GM12864 (cell line): ENCODE results near the gene ASNSD1.
"Not testable (repeated sequence)": the region's sequence is repeated elsewhere in the genome, so short reads cannot be mapped to it uniquely, and the experiment has no call there.

Experiments
- DNase-seq: peaks from one replicate; pipeline ENCODE4 v3.0.0-alpha.2; 2011; ENCODE audit warnings: low read depth
- H3K4me3 ChIP-seq: 2 replicates; pipeline ENCODE4 v1.5.1; 2011; ENCODE audit warnings: mild to moderate bottlenecking, low read depth, low read length, control low read depth
- CTCF ChIP-seq: IDR thresholded peaks from 2 replicates; pipeline ENCODE4 v1.5.1; 2011; ENCODE audit warnings: low read depth, mild to moderate bottlenecking, moderate library complexity, low read length, control low read depth, inconsistent platforms; ENCODE audit errors: missing control alignments

The ASNSD1 gene

DNA sequence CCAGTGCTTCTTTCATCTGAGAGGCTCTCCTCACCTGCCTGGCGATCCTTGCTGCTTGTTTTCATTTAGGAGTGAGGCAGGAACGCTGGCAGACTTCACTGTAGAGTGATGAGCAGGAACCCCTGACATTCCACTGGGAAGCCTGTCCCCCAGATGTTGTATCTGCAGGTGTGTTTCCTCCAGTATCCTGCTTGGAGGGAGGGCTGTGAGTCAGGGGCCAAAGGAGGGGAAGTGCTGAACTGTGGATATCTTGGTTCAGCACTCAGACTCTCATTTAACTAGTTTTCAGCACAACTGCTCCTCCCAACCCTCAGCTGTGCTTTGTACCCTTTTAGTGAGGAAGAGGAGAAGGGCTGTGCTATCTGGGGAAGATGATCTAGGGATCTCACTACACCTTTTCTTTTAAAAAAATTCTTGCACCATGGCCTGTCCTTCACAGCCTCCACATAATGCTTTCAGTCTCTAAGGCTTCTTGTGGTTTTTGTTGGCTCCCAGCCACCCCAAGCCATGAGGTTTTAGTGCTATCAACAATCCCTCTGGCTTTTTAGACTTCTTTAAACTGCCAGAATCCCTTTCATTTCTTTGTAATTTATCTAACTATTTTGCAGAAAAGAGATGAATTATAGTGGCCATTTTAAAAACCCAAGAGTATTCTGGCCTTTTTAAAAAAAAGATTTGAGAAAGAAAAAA, 24.4 kb downstream of the ASNSD1 start:
- H3K4me3 ChIP-seq: no peak overlapping the region
- no peak for TF ChIP-seq CTCF
- DNase-seq: no peak

- H3K4me3 ChIP-seq, DNase-seq: not testable (repeated sequence)
These were observed 26.5 kb downstream of the ASNSD1 start for GRCh38 chr2:189687796-189688195.

DNA sequence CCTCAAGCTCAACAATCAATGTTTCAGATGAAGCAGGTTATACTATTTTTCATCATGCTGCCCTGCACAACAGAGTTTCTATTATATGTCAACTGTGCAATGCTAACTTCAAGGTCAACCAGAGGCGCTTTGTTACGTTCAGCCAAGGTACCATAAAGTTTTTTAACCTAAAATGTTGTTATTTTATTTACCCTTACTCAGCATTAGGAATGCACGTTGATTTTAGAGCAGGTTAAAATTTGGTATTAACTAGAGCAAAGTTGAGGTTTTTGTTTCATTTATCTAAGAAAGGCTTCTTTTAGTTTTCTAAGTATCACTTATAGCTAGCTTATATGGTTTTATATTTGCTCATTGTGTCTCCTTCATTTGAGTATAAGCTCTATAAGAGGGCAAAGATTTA, 35.0 kb downstream of the ASNSD1 start:
- no peak for TF ChIP-seq CTCF
- DNase-seq: no peak
- H3K4me3 ChIP-seq: no peak overlapping the region

DNA sequence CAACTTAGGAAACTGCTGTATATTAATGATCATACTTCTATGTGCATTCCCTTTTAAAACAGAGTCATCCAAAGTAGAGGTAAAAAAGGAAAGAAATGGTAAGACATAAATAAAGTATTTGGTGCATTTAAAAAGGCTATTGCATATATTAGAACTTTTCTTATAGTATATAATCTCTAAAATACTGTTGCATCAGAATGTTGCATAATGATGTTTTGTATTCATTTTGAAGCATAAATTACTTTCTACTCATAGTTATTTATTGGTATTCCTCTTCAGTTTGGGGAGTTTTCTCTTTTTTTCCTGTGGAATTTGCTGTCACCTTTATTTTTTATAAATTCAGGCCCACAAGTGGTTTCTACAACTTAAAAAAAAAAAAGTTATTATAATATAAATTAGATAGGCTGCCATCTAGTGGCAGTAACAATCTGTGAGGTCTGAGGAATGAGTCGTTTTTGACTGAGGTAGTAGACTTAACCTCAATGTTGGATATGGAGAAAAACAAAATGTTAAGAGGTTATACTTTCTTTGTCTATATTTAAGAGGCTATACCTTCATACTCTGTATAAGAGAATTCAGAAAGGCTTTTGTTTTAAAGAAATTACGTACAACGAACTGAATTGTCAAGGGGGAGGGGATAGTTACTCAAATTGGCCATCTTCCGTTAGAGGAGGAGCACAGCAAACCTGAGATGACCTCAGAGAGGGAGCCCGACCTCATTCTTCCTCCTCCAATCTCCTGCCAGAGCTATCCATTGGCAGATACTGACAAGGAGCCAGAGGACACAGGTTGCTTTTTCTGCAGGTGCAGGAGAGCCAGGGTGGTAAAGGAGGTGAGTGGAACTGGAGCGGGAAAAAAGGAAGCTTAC, 37.0 kb downstream of the ASNSD1 start:
- DNase-seq: no peak
- H3K4me3 ChIP-seq: no peak overlapping the region
- TF ChIP-seq CTCF: peak; percentile 17

DNA sequence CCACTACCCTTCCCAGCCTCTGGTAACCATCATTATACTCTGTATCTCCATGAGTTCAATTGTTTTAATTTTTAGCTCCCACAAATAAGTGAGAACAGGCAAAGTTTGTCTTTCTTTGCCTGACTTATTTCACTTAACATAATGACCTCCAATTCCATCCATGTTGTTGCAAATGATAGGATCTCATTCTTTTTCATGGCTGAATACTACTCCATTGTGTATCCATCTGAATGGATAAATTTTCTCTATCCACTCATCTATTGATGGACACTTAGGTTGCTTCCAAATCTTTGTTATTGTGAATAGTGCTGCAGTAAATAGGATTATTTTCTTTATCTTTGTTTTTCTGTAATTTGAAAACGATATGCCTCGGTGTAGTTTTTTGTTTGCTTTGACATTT, 39.4 kb downstream of the ASNSD1 start:
- TF ChIP-seq CTCF: no peak
- no peak for DNase-seq

DNA sequence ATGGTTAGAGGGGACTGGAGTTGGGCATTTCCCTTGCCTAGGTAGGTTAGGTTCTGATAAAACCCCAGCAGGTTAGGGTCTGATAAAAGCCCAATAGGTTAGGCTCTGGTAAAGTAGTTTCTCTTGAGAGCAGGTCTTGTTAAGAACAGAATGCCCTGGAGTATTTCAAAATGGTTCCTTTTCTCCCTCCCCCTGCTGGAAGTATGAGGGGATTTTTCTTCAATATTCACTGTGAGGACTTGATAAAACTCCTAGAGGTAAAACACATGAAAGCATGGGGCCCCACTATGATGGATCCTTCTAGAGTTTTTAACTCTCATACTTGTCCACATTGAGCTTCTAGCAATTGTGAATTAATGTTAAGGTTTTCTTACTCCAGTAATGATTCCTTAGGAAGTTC, 40.8 kb downstream of the ASNSD1 start:
- TF ChIP-seq CTCF: no peak
- no peak for DNase-seq

More for the DNA sequence above, 39.4 kb downstream of the ASNSD1 start:
- H3K4me3 ChIP-seq: no peak overlapping the region

DNA sequence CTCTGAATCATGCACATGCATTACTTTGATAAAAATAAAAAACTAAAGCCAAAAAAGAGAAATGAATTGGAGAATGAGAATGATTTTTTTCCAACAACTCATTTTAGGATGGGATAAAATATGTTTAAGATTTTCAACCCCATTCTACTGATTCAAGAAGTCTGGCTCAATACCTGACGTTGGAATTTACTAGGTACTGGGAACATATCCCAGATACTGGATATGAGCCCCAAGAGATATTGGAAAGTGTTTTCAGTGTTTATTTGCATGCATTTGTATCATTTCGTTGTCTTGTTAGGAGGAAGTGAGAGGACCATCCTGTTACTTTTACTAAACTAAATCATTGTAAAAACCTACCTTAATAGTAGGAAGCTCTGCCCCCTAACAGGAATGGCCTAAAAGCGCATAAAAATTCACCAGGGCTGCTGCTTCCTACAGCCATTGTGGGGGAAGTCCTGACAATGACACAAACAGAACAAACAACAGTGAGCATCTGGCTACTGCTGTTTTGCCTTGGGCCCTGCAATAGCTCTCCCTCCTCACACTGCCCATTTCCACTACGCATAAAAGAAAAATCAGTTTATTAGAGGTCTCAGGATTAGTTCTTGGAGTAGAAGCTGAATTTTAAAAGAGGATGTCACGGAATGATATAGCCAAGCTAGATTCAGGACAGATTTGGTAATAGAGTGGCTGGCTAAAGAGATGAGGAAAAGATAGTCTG, 48.4 kb downstream of the ASNSD1 start:
- no peak for TF ChIP-seq CTCF
- DNase-seq: no peak

More for the DNA sequence above, 40.8 kb downstream of the ASNSD1 start:
- no peak overlapping the region for H3K4me3 ChIP-seq

DNA sequence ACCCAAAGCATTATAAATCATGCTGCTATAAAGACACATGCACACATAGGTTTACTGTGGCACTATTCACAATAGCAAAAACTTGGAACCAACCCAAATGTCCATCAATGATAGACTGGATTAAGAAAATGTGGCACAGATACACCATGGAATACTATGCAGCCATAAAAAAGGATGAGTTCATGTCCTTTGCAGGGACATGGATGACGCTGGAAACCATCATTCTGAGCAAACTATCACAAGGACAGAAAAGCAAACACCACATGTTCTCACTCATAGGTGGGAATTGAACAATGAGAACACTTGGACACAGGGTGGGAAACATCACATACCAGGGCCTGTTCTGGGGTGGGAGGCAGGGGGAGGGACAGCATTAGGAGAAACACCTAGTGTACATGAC, 56.3 kb downstream of the ASNSD1 start:
- not testable (repeated sequence) for DNase-seq, H3K4me3 ChIP-seq

More for the DNA sequence above, 48.4 kb downstream of the ASNSD1 start:
- no peak overlapping the region for H3K4me3 ChIP-seq
